ENCODE data around the gene TXNDC11. TPM values are rescaled to one million over a fixed set of nuclear protein-coding genes. Genes with fewer than 3 reads are reported as not detected.

The TXNDC11 gene
- total and polyA plus RNA-seq, 9 of the 15 experiments (the other 6 are each of a cell fraction or from before 2014, with no cell fraction given), result 0.66 to 32.6 (median 26.2) TPM

DNA sequence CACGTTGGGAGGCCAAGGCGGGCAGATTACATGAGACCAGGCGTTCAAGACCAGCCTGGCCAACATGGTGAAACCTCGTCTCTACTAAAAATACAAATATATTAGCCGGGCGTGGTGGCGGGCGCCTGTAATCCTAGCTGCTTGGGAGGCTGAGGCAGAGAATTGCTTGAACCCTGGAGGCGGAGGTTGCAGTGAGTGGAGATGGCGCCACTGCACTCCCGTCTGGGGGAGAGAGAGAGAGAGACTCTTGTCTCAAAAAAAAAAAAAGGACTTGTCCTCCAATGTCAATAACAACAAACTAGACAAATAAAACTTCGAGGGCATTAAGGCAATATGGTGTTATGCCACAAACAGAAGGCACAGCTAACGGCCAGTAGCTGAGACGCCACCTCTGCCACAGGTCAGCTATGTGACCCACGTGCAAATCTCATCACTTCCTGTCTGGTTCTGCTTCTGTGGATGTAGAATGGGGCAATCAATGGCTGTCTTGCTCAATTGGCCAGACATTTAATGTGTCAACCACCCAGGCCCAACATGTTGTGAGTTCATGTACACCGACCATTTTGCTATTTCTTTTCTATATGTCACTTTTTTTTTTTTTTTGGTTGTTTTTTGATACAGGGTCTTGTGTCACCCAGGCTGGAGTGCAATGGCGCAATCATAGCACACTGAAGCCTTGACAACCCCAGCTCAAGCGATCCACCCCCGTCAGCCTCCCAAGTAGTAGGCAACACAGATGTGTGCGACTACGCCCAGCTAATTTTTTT, 834 bp upstream of the TXNDC11 start (continued):
- TF ChIP-seq, protein P1, sequence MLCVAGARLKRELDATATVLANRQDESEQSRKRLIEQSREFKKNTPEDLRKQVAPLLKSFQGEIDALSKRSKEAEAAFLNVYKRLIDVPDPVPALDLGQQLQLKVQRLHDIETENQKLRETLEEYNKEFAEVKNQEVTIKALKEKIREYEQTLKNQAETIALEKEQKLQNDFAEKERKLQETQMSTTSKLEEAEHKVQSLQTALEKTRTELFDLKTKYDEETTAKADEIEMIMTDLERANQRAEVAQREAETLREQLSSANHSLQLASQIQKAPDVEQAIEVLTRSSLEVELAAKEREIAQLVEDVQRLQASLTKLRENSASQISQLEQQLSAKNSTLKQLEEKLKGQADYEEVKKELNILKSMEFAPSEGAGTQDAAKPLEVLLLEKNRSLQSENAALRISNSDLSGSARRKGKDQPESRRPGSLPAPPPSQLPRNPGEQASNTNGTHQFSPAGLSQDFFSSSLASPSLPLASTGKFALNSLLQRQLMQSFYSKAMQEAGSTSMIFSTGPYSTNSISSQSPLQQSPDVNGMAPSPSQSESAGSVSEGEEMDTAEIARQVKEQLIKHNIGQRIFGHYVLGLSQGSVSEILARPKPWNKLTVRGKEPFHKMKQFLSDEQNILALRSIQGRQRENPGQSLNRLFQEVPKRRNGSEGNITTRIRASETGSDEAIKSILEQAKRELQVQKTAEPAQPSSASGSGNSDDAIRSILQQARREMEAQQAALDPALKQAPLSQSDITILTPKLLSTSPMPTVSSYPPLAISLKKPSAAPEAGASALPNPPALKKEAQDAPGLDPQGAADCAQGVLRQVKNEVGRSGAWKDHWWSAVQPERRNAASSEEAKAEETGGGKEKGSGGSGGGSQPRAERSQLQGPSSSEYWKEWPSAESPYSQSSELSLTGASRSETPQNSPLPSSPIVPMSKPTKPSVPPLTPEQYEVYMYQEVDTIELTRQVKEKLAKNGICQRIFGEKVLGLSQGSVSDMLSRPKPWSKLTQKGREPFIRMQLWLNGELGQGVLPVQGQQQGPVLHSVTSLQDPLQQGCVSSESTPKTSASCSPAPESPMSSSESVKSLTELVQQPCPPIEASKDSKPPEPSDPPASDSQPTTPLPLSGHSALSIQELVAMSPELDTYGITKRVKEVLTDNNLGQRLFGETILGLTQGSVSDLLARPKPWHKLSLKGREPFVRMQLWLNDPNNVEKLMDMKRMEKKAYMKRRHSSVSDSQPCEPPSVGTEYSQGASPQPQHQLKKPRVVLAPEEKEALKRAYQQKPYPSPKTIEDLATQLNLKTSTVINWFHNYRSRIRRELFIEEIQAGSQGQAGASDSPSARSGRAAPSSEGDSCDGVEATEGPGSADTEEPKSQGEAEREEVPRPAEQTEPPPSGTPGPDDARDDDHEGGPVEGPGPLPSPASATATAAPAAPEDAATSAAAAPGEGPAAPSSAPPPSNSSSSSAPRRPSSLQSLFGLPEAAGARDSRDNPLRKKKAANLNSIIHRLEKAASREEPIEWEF (CRISPR knock-in tag; IDR thresholded peaks at IDR 0.05), result 0 out of 2 replicates have a peak, but pooled peaks have one; percentile 37
- TF ChIP-seq KLF6 (CRISPR knock-in tag; IDR thresholded peaks at IDR 0.05; ENCODE audit: borderline replicate concordance) (0 out of 2 replicates have a peak, but pooled peaks have one; percentile 30), GABPB1 (CRISPR knock-in tag; IDR thresholded peaks at IDR 0.05) (peak; percentile 48), MEF2D (tag; conservative IDR thresholded peaks at IDR 0.05; ENCODE audit: low read depth) (0 out of 2 replicates have a peak, but pooled peaks have one; percentile 46), MYC (IDR thresholded peaks at IDR 0.05; ENCODE audit: low read depth, low read length) (peak; percentile 79), MYC (CRISPR knock-in tag; IDR thresholded peaks at IDR 0.05; ENCODE audit: borderline replicate concordance, low read depth) (0 out of 2 replicates have a peak, but pooled peaks have one; percentile 40)
